H9 (cell line): ENCODE results near the gene PLEKHG1. TPM values are rescaled to one million over a fixed set of nuclear protein-coding genes. Genes with fewer than 3 reads are reported as not detected.

ENCODE experiments used
- DNase-seq: peaks from one replicate; pipeline ENCODE4 v3.0.0-alpha.2; 2017
- H2AFZ ChIP-seq: one replicate; pipeline ENCODE4 v1.6.1; 2013; ENCODE audit warnings: mild to moderate bottlenecking, low read length, control low read depth, moderate library complexity
- H2AK5ac ChIP-seq: 2 replicates; pipeline ENCODE4 v1.6.1; 2013; ENCODE audit warnings: low read length, control low read depth, mixed read lengths; ENCODE audit not compliant: insufficient read length
- H2BK120ac ChIP-seq: one replicate; pipeline ENCODE4 v1.6.1; 2013; ENCODE audit warnings: low read depth, mild to moderate bottlenecking, low read length, control low read depth, inconsistent platforms; ENCODE audit not compliant: poor library complexity, severe bottlenecking
- H2BK12ac ChIP-seq: 2 replicates; pipeline ENCODE4 v1.6.1; 2013; ENCODE audit warnings: low read length, control low read depth, mixed read lengths, low read depth; ENCODE audit not compliant: insufficient read length
- H2BK15ac ChIP-seq: 2 replicates; pipeline ENCODE4 v1.6.1; 2013; ENCODE audit warnings: low read depth, low read length, control low read depth
- H2BK20ac ChIP-seq: one replicate; pipeline ENCODE4 v1.6.1; 2013; ENCODE audit warnings: low read depth, mild to moderate bottlenecking, low read length, control low read depth, inconsistent platforms; ENCODE audit not compliant: poor library complexity, severe bottlenecking
- H2BK5ac ChIP-seq: 2 replicates; pipeline ENCODE4 v1.6.1; 2013; ENCODE audit warnings: low read length, control low read depth, mixed read lengths; ENCODE audit not compliant: insufficient read length
- H3K14ac ChIP-seq: 2 replicates; pipeline ENCODE4 v1.6.1; 2013; ENCODE audit warnings: low read length, control low read depth; ENCODE audit not compliant: insufficient read depth
- H3K18ac ChIP-seq: 2 replicates; pipeline ENCODE4 v1.6.1; 2013; ENCODE audit warnings: low read depth, mild to moderate bottlenecking, mixed read lengths, low read length, control low read depth; ENCODE audit not compliant: insufficient read length
- H3K23ac ChIP-seq: 2 replicates; pipeline ENCODE4 v1.6.1; 2013; ENCODE audit warnings: low read length, control low read depth, mixed read lengths, low read depth; ENCODE audit not compliant: insufficient read length
- H3K23me2 ChIP-seq: 2 replicates; pipeline ENCODE4 v1.6.1; 2013; ENCODE audit warnings: low read depth, mild to moderate bottlenecking, mixed read lengths, low read length, control low read depth; ENCODE audit not compliant: insufficient read length, poor library complexity, severe bottlenecking
- H3K27ac ChIP-seq: 2 replicates; pipeline ENCODE4 v1.5.1; 2013; ENCODE audit warnings: low read length, control low read depth, mixed read lengths, low read depth; ENCODE audit not compliant: insufficient read length
- H3K27me3 ChIP-seq: 2 replicates; pipeline ENCODE4 v1.6.1; 2013; ENCODE audit warnings: low read length, control low read depth, inconsistent platforms; ENCODE audit not compliant: insufficient read depth
- H3K4ac ChIP-seq: 2 replicates; pipeline ENCODE4 v1.6.1; 2013; ENCODE audit warnings: low read depth, mild to moderate bottlenecking, control low read depth, inconsistent platforms, low read length, moderate library complexity
- H3K4me1 ChIP-seq: 2 replicates; pipeline ENCODE4 v1.6.1; 2013; ENCODE audit warnings: low read length, control low read depth, inconsistent platforms; ENCODE audit not compliant: insufficient read depth
- H3K4me2 ChIP-seq: 2 replicates; pipeline ENCODE4 v1.6.1; 2013; ENCODE audit warnings: low read length, control low read depth, mixed read lengths; ENCODE audit not compliant: insufficient read length, insufficient read depth
- H3K56ac ChIP-seq: 2 replicates; pipeline ENCODE4 v1.6.1; 2013; ENCODE audit warnings: low read depth, mild to moderate bottlenecking, mixed read lengths, low read length, control low read depth; ENCODE audit not compliant: insufficient read length
- H3K79me1 ChIP-seq: 2 replicates; pipeline ENCODE4 v1.6.1; 2013; ENCODE audit warnings: low read depth, mild to moderate bottlenecking, moderate library complexity, low read length, control low read depth, inconsistent platforms; ENCODE audit not compliant: insufficient read depth, poor library complexity, severe bottlenecking
- H3K79me2 ChIP-seq: 2 replicates; pipeline ENCODE4 v1.6.1; 2013; ENCODE audit warnings: low read length, control low read depth, inconsistent platforms; ENCODE audit not compliant: insufficient read depth
- H3K9ac ChIP-seq: 2 replicates; pipeline ENCODE4 v1.6.1; 2013; ENCODE audit warnings: low read length, control low read depth, mixed read lengths; ENCODE audit not compliant: insufficient read length; ENCODE audit errors: extremely low read depth
- H3K9me3 ChIP-seq: one replicate; pipeline ENCODE4 v1.6.1; 2013; ENCODE audit warnings: low read depth, low read length, inconsistent platforms; ENCODE audit not compliant: control insufficient read depth
- H3T11ph ChIP-seq: one replicate; pipeline ENCODE4 v1.6.1; 2013; ENCODE audit warnings: mild to moderate bottlenecking, low read length, control low read depth, inconsistent platforms
- H4K20me1 ChIP-seq: one replicate; pipeline ENCODE4 v1.6.1; 2013; ENCODE audit not compliant: control insufficient read depth, insufficient read length, insufficient read depth
- H4K5ac ChIP-seq: 2 replicates; pipeline ENCODE4 v1.6.1; 2013; ENCODE audit warnings: low read depth, mild to moderate bottlenecking, mixed read lengths, low read length, control low read depth; ENCODE audit not compliant: insufficient read length
- H4K8ac ChIP-seq: replicated peaks from 2 replicates; pipeline ENCODE4 v1.6.1; 2013; ENCODE audit warnings: low read length, control low read depth, mixed read lengths, low read depth; ENCODE audit not compliant: insufficient read length
- H4K91ac ChIP-seq: 2 replicates; pipeline ENCODE4 v1.6.1; 2013; ENCODE audit warnings: low read depth, mild to moderate bottlenecking, moderate library complexity, mixed read lengths, low read length, control low read depth; ENCODE audit not compliant: insufficient read length
- H3K27ac Mint-ChIP-seq, 3 experiments: 2 replicates in 2 of 3; 3 replicates in 1 of 3; pipeline ENCODE4 v1.8.0; 2020 to 2021; ENCODE audit warnings: mixed read lengths in 3 of 3, mild to moderate bottlenecking in 1 of 3, moderate library complexity in 1 of 3
- H3K27me3 Mint-ChIP-seq: 2 replicates; pipeline ENCODE4 v1.8.0; 2021; ENCODE audit warnings: low read depth, mild to moderate bottlenecking, moderate library complexity, mixed read lengths
- H3K36me3 Mint-ChIP-seq, 3 experiments: 2 replicates in 2 of 3; 3 replicates in 1 of 3; pipeline ENCODE4 v1.8.0; 2020 to 2021; ENCODE audit warnings: low read depth in 3 of 3, mixed read lengths in 3 of 3; ENCODE audit not compliant: insufficient read depth in 1 of 3
- H3K4me1 Mint-ChIP-seq, 2 experiments: 2 replicates each; pipeline ENCODE4 v1.8.0; 2020; ENCODE audit warnings: mixed read lengths in 2 of 2
- H3K4me3 Mint-ChIP-seq, 2 experiments: 2 replicates in 1 of 2; 3 replicates in 1 of 2; pipeline ENCODE4 v1.8.0; 2020 to 2021; ENCODE audit warnings: mild to moderate bottlenecking in 2 of 2, mixed read lengths in 2 of 2, moderate library complexity in 1 of 2
- H3K9me3 Mint-ChIP-seq, 2 experiments: 2 replicates in 1 of 2; 3 replicates in 1 of 2; pipeline ENCODE4 v1.8.0; 2020; ENCODE audit warnings: mild to moderate bottlenecking in 2 of 2, mixed read lengths in 2 of 2, moderate library complexity in 1 of 2
- WGBS: extraction: QIAGEN DNeasy Blood & Tissue Kit; methylation state at CpG from one replicate; pipeline ENCODE4 v1.1.7; 2013; ENCODE audit warnings: missing lambda C conversion rate, low lambda C conversion rate, mixed read lengths; ENCODE audit not compliant: insufficient read length; ENCODE audit errors: extremely low coverage; 5-methylcytosine and 5-hydroxymethylcytosine counted together
- total RNA-seq: library from RNA; stranded (reverse); gene quantifications from 2 replicates; pipeline ENCODE4 v1.2.1, GENCODE V29; 2021
- TF ChIP-seq, protein P1 (sequence below): fragments of 200-600 bp; sonication (generic); conservative IDR thresholded peaks from 3 replicates; pipeline ENCODE4 v1.8.0; 2021; ENCODE audit warnings: antibody characterized with exemption, mild to moderate bottlenecking

The PLEKHG1 gene
- total RNA-seq, 1 experiment from 2014 or later, result 1.0 TPM

DNA sequence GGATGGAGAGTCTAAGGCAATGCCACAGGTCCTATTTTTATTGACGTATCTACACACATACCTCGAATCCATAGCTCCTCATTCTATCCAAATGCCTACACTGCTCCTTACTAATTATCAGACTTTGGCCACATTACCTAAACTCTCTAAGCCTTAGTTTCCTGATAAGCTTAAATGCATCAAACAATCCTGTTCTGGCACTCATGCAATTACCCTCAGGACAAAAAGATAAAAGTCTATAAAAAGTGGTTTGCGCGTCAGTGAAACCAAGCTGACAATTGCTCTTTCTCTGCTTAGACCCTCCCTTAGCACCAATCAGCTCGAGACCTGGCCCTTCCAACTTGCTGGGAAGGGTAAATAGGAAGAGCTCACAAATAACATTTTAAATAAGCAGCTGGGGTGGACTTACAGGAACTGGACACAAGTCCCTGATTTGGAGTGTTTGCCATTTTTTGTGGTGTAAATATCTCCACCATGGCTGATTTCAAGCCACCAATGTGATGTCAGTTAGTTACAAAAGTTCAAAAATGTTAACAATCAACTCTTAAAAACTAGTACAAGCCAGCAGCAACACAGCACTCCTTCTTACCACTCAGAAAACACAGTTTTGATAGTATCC is 7.2 kb upstream of the PLEKHG1 start:
- H3K4me3 Mint-ChIP-seq, result no peak overlapping the region
- Histone ChIP-seq H2AFZ (no peak overlapping the region), H2BK5ac (no peak overlapping the region), H4K20me1 (no peaks in the 10 kb centered on the region), H2BK15ac (no peak overlapping the region), H3K23ac (no peak overlapping the region), H3K4me1 (no peaks in the 10 kb centered on the region), H4K91ac (no peak overlapping the region), H3K14ac (no peak overlapping the region), H2BK120ac (no peak overlapping the region), H4K5ac (no peak overlapping the region), H2BK12ac (no peak overlapping the region), H3K27me3 (peaks cover 3% of the 10 kb centered on the region; the same call in 1 of the 2 replicates), H3K79me2 (no peaks in the 10 kb centered on the region), H2BK20ac (no peak overlapping the region), H3K4ac (no peak overlapping the region), H3K4me2 (no peak overlapping the region), H3K23me2 (no peaks in the 10 kb centered on the region), H3K9ac (no peak overlapping the region), H3K27ac (no peak overlapping the region), H2AK5ac (no peak overlapping the region), H3T11ph (no peak overlapping the region), H3K56ac (no peak overlapping the region), H3K79me1 (no peaks in the 10 kb centered on the region), H3K9me3 (no peaks in the 10 kb centered on the region), H4K8ac (no peak overlapping the region), H3K18ac (no peak overlapping the region)
- peaks cover 6 to 8% of the 10 kb centered on the region in 2 experiments; a peak in 3 of 4 replicates for H3K4me1 Mint-ChIP-seq
- no peak for DNase-seq
- H3K36me3 Mint-ChIP-seq, result no peaks in the 10 kb centered on the region
- peaks cover 43% of the 10 kb centered on the region for H3K27me3 Mint-ChIP-seq
- no peak overlapping the region for H3K27ac Mint-ChIP-seq
- H3K9me3 Mint-ChIP-seq, result no peaks in the 10 kb centered on the region; a peak in 1 of 5 replicates
- TF ChIP-seq, protein P1, sequence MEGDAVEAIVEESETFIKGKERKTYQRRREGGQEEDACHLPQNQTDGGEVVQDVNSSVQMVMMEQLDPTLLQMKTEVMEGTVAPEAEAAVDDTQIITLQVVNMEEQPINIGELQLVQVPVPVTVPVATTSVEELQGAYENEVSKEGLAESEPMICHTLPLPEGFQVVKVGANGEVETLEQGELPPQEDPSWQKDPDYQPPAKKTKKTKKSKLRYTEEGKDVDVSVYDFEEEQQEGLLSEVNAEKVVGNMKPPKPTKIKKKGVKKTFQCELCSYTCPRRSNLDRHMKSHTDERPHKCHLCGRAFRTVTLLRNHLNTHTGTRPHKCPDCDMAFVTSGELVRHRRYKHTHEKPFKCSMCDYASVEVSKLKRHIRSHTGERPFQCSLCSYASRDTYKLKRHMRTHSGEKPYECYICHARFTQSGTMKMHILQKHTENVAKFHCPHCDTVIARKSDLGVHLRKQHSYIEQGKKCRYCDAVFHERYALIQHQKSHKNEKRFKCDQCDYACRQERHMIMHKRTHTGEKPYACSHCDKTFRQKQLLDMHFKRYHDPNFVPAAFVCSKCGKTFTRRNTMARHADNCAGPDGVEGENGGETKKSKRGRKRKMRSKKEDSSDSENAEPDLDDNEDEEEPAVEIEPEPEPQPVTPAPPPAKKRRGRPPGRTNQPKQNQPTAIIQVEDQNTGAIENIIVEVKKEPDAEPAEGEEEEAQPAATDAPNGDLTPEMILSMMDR, result no peak
- WGBS, result no CpG with 5 or more reads among the region's 5 CpGs
